ENCODE data around the gene SV2C. TPM values are rescaled to one million over a fixed set of nuclear protein-coding genes. Genes with fewer than 3 reads are reported as not detected.

The SV2C gene
- total RNA-seq, 1 experiment from 2014 or later: not detected

DNA sequence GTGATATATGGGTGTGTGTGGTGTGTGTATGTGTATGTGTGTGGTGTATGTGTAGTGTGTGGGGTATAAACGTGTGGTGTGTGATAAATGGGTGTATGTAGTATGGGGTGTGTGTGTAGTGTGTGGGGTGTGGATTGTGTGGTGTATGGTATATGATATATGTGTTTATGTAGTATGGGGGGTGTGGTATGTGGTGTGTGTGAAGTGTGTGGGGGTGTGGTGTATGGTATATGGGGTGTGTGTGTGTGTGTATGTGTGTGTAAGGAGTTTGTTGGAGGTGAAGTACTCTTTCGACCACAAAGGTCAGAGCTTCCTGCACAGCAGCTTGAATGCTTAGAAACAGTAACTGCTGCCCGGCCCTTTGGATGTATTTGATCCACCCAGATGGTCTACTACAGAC is 174.7 kb downstream of the SV2C start:
- Histone ChIP-seq H3K79me2 (ENCODE audit: insufficient read depth, low read length) (no peaks in the 10 kb centered on the region), H2AFZ (ENCODE audit: low read depth, low read length, poor library complexity, severe bottlenecking) (no peak overlapping the region), H3K4me3 (replicated peaks in 1 of 2; ENCODE audit: low read depth in 1 of 2, low read length in 2 of 2) (no peak overlapping the region), H3K4me1 (ENCODE audit: control insufficient read depth in 1 of 2, insufficient read depth in 2 of 2, low read length in 2 of 2) (peaks cover 0 to 6% of the 10 kb centered on the region in 2 experiments; a peak in 2 of 4 replicates), H3K27ac (ENCODE audit: low read depth, low read length) (no peak overlapping the region), H3K9me2 (ENCODE audit: insufficient read depth) (no peaks in the 10 kb centered on the region), H3K36me3 (ENCODE audit: control insufficient read depth in 1 of 2, insufficient read depth in 2 of 2, low read length in 2 of 2) (no peaks in the 10 kb centered on the region), H4K20me1 (ENCODE audit: insufficient read depth) (no peaks in the 10 kb centered on the region), H3K27me3 (ENCODE audit: insufficient read depth, low read length) (no peaks in the 10 kb centered on the region), H3K9me3 (ENCODE audit: control insufficient read depth in 1 of 2, insufficient read depth in 1 of 2, low read depth in 1 of 2, low read length in 2 of 2) (no peaks in the 10 kb centered on the region), H3K4me2 (ENCODE audit: low read length) (no peak overlapping the region), H3K9ac (ENCODE audit: low read length) (no peak overlapping the region)
- DNase-seq (ENCODE audit: low read depth, low spot score): no peak
- CTCF ChIA-PET: no interaction called here
- RAD21 ChIA-PET (ENCODE audit: low non-redundant PET in 1 of 2, low total read pairs in 2 of 2, uncharacterized antibody in 2 of 2, unreplicated experiment in 2 of 2): interaction anchor here in 1 of 2 experiments (0.6 kb wide), 1 partner anchor 132 kb away, joined by 4 read pairs; no protein-coding TSS in a partner anchor
- ATAC-seq: no peak
- BruUV-seq (replicated peaks): no TSS peak
- POLR2A ChIA-PET: no interaction called here
- TF ChIP-seq EZH2 (IDR thresholded peaks at IDR 0.05): no peak
- TF ChIP-seq SP1 (IDR thresholded peaks at IDR 0.05; ENCODE audit: low read depth): no peak
- TF ChIP-seq, protein P1, sequence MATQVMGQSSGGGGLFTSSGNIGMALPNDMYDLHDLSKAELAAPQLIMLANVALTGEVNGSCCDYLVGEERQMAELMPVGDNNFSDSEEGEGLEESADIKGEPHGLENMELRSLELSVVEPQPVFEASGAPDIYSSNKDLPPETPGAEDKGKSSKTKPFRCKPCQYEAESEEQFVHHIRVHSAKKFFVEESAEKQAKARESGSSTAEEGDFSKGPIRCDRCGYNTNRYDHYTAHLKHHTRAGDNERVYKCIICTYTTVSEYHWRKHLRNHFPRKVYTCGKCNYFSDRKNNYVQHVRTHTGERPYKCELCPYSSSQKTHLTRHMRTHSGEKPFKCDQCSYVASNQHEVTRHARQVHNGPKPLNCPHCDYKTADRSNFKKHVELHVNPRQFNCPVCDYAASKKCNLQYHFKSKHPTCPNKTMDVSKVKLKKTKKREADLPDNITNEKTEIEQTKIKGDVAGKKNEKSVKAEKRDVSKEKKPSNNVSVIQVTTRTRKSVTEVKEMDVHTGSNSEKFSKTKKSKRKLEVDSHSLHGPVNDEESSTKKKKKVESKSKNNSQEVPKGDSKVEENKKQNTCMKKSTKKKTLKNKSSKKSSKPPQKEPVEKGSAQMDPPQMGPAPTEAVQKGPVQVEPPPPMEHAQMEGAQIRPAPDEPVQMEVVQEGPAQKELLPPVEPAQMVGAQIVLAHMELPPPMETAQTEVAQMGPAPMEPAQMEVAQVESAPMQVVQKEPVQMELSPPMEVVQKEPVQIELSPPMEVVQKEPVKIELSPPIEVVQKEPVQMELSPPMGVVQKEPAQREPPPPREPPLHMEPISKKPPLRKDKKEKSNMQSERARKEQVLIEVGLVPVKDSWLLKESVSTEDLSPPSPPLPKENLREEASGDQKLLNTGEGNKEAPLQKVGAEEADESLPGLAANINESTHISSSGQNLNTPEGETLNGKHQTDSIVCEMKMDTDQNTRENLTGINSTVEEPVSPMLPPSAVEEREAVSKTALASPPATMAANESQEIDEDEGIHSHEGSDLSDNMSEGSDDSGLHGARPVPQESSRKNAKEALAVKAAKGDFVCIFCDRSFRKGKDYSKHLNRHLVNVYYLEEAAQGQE (IDR thresholded peaks at IDR 0.05; ENCODE audit: low read depth): no peak
- TF ChIP-seq, protein P2, sequence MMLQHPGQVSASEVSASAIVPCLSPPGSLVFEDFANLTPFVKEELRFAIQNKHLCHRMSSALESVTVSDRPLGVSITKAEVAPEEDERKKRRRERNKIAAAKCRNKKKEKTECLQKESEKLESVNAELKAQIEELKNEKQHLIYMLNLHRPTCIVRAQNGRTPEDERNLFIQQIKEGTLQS (IDR thresholded peaks at IDR 0.05): no peak
- TF ChIP-seq ZNF274 (IDR thresholded peaks at IDR 0.05; ENCODE audit: low read depth, low read length): no peak
- no peak for TF ChIP-seq TCF7L2 (IDR thresholded peaks at IDR 0.05; ENCODE audit: borderline replicate concordance, extremely low read depth, insufficient read depth, insufficient read length)
- no peak for TF ChIP-seq ZFX (IDR thresholded peaks at IDR 0.05)
- TF ChIP-seq, protein P3, sequence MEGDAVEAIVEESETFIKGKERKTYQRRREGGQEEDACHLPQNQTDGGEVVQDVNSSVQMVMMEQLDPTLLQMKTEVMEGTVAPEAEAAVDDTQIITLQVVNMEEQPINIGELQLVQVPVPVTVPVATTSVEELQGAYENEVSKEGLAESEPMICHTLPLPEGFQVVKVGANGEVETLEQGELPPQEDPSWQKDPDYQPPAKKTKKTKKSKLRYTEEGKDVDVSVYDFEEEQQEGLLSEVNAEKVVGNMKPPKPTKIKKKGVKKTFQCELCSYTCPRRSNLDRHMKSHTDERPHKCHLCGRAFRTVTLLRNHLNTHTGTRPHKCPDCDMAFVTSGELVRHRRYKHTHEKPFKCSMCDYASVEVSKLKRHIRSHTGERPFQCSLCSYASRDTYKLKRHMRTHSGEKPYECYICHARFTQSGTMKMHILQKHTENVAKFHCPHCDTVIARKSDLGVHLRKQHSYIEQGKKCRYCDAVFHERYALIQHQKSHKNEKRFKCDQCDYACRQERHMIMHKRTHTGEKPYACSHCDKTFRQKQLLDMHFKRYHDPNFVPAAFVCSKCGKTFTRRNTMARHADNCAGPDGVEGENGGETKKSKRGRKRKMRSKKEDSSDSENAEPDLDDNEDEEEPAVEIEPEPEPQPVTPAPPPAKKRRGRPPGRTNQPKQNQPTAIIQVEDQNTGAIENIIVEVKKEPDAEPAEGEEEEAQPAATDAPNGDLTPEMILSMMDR (IDR thresholded peaks at IDR 0.05 in 2 of 3, conservative IDR thresholded peaks at IDR 0.05 in 1 of 3; ENCODE audit: borderline replicate concordance in 1 of 3, insufficient read depth in 1 of 3, low read depth in 2 of 3, low read length in 2 of 3): no peak
- TF ChIP-seq SRF (IDR thresholded peaks at IDR 0.05; ENCODE audit: low read depth): no peak
- TF ChIP-seq FOSL1 (IDR thresholded peaks at IDR 0.05; ENCODE audit: low read depth): no peak
- TF ChIP-seq, protein P4, sequence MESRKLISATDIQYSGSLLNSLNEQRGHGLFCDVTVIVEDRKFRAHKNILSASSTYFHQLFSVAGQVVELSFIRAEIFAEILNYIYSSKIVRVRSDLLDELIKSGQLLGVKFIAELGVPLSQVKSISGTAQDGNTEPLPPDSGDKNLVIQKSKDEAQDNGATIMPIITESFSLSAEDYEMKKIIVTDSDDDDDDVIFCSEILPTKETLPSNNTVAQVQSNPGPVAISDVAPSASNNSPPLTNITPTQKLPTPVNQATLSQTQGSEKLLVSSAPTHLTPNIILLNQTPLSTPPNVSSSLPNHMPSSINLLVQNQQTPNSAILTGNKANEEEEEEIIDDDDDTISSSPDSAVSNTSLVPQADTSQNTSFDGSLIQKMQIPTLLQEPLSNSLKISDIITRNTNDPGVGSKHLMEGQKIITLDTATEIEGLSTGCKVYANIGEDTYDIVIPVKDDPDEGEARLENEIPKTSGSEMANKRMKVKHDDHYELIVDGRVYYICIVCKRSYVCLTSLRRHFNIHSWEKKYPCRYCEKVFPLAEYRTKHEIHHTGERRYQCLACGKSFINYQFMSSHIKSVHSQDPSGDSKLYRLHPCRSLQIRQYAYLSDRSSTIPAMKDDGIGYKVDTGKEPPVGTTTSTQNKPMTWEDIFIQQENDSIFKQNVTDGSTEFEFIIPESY (IDR thresholded peaks at IDR 0.05; ENCODE audit: extremely low read depth, insufficient replicate concordance, low read length): no peak
- no peak for TF ChIP-seq SIN3A (IDR thresholded peaks at IDR 0.05; ENCODE audit: low read depth)
- TF ChIP-seq RAD21 (IDR thresholded peaks at IDR 0.05; ENCODE audit: low read depth): no peak
- intact Hi-C loops (cut with micrococcal nuclease): loop anchor here (5.0 to 10.0 kb wide), 7 partner anchors 111 to 1583 kb away; partner anchors contain the start of gene GCNT4

All from HCT116 (cell line).